Karpas-422 (cell line): ENCODE data around the gene COL8A1. TPM values are rescaled to one million over a fixed set of nuclear protein-coding genes. Genes with fewer than 3 reads are reported as not detected.
"Not testable (repeated sequence)": the region's sequence is repeated elsewhere in the genome, so short reads cannot be mapped to it uniquely, and the experiment has no call there.

Source experiments
- DNase-seq: peaks from one replicate; pipeline ENCODE4 v3.0.0-alpha.2; 2015
- H2AFZ ChIP-seq: fragments of 200-600 bp; sonication (generic); 2 replicates; pipeline ENCODE4 v1.6.1; 2014; ENCODE audit warnings: antibody characterized with exemption, low read length, mixed read lengths
- H3K27ac ChIP-seq: fragments of 200-600 bp; sonication (generic); 2 replicates; pipeline ENCODE4 v1.5.1; 2014; ENCODE audit warnings: mild to moderate bottlenecking, low read length, moderate library complexity
- H3K27me3 ChIP-seq: fragments of 200-600 bp; sonication (generic); 2 replicates; pipeline ENCODE4 v1.6.1; 2014; ENCODE audit warnings: low read length, mixed read lengths
- H3K36me3 ChIP-seq: fragments of 200-600 bp; sonication (generic); 2 replicates; pipeline ENCODE4 v1.6.1; 2014; ENCODE audit warnings: low read length, mixed read lengths; ENCODE audit not compliant: insufficient read depth
- H3K4me1 ChIP-seq: fragments of 200-600 bp; sonication (generic); 2 replicates; pipeline ENCODE4 v1.6.1; 2014; ENCODE audit warnings: mild to moderate bottlenecking, low read length, mixed read lengths
- H3K4me2 ChIP-seq: fragments of 200-600 bp; sonication (generic); 2 replicates; pipeline ENCODE4 v1.6.1; 2014; ENCODE audit warnings: low read length, low read depth, mild to moderate bottlenecking; ENCODE audit not compliant: poor library complexity, severe bottlenecking
- H3K4me3 ChIP-seq: fragments of 200-600 bp; sonication (generic); 2 replicates; pipeline ENCODE4 v1.5.1; 2014; ENCODE audit warnings: mild to moderate bottlenecking, antibody characterized with exemption, low read length, mixed read lengths
- H3K79me2 ChIP-seq: fragments of 200-600 bp; sonication (generic); 2 replicates; pipeline ENCODE4 v1.6.1; 2014; ENCODE audit warnings: mild to moderate bottlenecking, low read length, mixed read lengths
- H3K9ac ChIP-seq: fragments of 200-600 bp; sonication (generic); 2 replicates; pipeline ENCODE4 v1.6.0; 2014; ENCODE audit warnings: low read length
- H3K9me2 ChIP-seq: fragments of 200-600 bp; sonication (generic), shearing (Covaris generic); replicated peaks from 2 replicates; pipeline ENCODE4 v1.6.0; 2014; ENCODE audit warnings: mild to moderate bottlenecking, low read length, moderate library complexity; ENCODE audit not compliant: insufficient read depth
- H3K9me3 ChIP-seq: fragments of 300-700, 200-600 bp; sonication (generic); 2 replicates; pipeline ENCODE4 v1.6.1; 2014; ENCODE audit warnings: low read length, mixed read lengths
- H4K20me1 ChIP-seq: fragments of 200-600 bp; sonication (generic); 2 replicates; pipeline ENCODE4 v1.6.1; 2014; ENCODE audit warnings: mild to moderate bottlenecking, antibody characterized with exemption, low read length, low read depth; ENCODE audit not compliant: insufficient read depth
- total RNA-seq: library from RNA; depleted of rRNA; stranded (reverse); fragments of >200 nt; shearing (Covaris generic); gene quantifications from 2 replicates; pipeline ENCODE4 v1.2.3, GENCODE V29; 2014; ENCODE audit warnings: low replicate concordance

The COL8A1 gene
- total RNA-seq, 1 experiment from 2014 or later, result not detected

DNA sequence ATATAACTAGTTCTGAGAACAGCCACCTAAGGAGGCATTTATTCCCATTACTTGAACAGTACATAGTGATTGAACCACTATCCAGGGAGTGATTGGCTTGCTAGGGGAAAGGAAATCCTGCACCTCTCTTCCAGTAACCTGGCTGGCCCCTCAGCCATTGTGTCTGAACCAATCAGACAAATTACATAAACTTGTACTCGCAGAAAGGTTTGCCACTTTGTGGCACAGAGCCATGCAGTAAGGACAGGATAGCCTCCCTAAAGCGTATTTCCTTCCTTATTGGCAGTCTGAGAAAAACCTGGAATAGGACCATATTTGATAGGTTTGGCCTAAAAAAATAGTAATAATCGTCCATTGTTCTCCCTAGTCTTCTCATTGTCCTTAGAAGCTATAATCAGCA, 198.3 kb downstream of the COL8A1 start:
- Histone ChIP-seq H2AFZ (no peak overlapping the region), H3K9ac (no peak overlapping the region), H3K27ac (no peak overlapping the region), H3K27me3 (no peaks in the 10 kb centered on the region), H3K4me3 (no peak overlapping the region), H4K20me1 (peaks cover 78% of the 10 kb centered on the region), H3K4me2 (no peak overlapping the region), H3K4me1 (0 out of 2 replicates have a peak, but pooled peaks cover 2% of the 10 kb centered on the region), H3K9me3 (no peaks in the 10 kb centered on the region), H3K79me2 (peaks cover 23% of the 10 kb centered on the region), H3K9me2 (no peaks in the 10 kb centered on the region), H3K36me3 (no peaks in the 10 kb centered on the region)
- no peak for DNase-seq

DNA sequence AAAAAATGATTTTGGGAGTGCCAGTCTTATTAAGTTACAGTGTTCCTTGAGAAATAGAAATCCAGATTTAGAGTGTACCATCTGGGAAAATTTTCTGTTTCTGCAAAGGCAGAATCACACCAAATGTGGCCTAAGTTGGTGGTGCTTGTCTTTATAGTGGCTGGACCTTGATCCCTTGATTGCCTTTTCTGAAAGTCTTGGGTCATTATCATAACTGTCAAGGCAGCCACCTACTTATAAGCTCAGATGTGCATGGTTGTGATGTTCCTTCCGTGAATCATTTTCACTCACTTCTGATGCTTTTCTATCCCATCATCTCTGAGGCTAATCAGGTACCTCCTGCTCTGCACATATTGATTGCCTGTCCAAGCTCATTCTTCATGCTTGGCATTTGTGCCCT, 199.3 kb downstream of the COL8A1 start:
- peaks cover 77% of the 10 kb centered on the region for H4K20me1 ChIP-seq
- no peaks in the 10 kb centered on the region for H3K4me1 ChIP-seq
- H3K9ac ChIP-seq, result no peak overlapping the region
- no peaks in the 10 kb centered on the region for H3K36me3 ChIP-seq
- H3K4me2 ChIP-seq, result no peak overlapping the region
- H3K9me2 ChIP-seq, result no peaks in the 10 kb centered on the region
- no peaks in the 10 kb centered on the region for H3K9me3 ChIP-seq
- no peak overlapping the region for H3K4me3 ChIP-seq
- no peak overlapping the region for H2AFZ ChIP-seq
- no peak for DNase-seq
- H3K27ac ChIP-seq, result no peak overlapping the region
- peaks cover 23% of the 10 kb centered on the region for H3K79me2 ChIP-seq
- H3K27me3 ChIP-seq, result no peaks in the 10 kb centered on the region

DNA sequence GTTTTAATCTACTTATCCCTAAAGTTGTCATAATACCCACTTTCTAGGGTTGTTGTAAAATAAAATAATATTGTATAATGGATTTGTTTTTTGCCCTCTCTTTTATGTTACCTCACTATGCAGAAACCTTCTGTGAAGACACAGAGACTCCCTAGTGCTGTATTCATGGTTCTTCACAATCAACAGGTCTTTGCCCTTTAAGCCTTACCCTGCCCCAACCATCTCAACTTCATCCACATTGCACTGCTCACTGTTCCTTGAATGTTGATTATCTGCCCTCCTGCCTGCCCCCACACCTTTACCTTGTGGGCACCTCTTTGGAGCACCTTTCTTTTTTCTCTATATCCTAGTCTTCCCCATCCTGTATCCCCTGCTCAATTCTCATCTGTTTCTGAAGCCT, 200.4 kb downstream of the COL8A1 start:
- Histone ChIP-seq H3K9me3 (no peaks in the 10 kb centered on the region), H3K79me2 (peaks cover 14% of the 10 kb centered on the region; the same call in 1 of the 2 replicates), H3K9ac (no peak overlapping the region), H3K4me1 (peaks cover under 1% of the 10 kb centered on the region; the same call in 1 of the 2 replicates), H3K27me3 (no peaks in the 10 kb centered on the region), H3K4me3 (no peak overlapping the region), H2AFZ (no peak overlapping the region), H3K4me2 (no peak overlapping the region), H4K20me1 (peaks cover 77% of the 10 kb centered on the region), H3K27ac (no peak overlapping the region), H3K9me2 (no peaks in the 10 kb centered on the region), H3K36me3 (no peaks in the 10 kb centered on the region)
- DNase-seq, result no peak

DNA sequence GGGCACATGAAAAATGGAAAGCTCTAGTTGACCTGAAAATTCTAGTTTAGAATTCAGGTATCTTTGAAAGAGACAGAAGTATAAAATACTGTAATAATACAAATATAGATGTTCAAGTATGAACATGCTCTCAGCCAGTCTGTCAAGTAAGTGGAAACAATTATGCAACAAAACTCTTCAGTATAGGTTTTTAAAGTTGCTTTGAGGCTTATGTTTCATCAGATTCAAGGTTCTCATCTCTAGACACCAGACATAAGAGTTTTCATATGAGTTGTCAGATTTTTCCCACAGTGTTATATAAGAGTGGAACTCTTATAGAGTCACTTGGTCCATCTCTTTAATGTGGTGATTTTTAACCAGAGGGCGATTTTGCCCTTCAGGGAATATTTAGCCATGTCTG, 201.2 kb downstream of the COL8A1 start:
- Histone ChIP-seq H3K27ac (no peak overlapping the region), H3K9ac (no peak overlapping the region), H3K9me2 (no peaks in the 10 kb centered on the region), H3K4me3 (no peak overlapping the region), H3K4me1 (peaks cover 9% of the 10 kb centered on the region), H3K36me3 (no peaks in the 10 kb centered on the region), H3K4me2 (no peak overlapping the region), H3K79me2 (peaks cover 8% of the 10 kb centered on the region; the same call in 1 of the 2 replicates), H2AFZ (no peak overlapping the region), H4K20me1 (peaks cover 77% of the 10 kb centered on the region), H3K27me3 (no peaks in the 10 kb centered on the region), H3K9me3 (no peaks in the 10 kb centered on the region)
- DNase-seq, result no peak

DNA sequence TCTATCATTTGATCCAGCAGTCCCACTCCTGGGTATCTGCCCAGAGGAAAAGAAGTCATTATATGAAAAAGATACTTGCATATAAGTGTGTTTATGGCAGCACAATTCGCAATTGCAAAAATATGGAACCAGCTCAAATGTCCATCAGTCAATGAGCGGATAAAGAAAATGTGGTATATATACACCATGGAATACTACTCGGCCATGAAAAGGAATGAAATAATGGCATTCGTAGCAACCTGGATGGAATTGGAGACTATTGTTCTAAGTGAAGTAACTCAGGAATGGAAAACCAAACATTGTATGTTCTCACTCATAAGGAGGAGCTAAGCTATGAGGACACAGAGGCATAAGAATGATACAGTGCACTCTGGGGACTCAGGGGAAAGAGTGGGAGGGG, 203.6 kb downstream of the COL8A1 start:
- H3K79me2 ChIP-seq, H3K9me3 ChIP-seq, H3K4me3 ChIP-seq, H3K9ac ChIP-seq, H3K27ac ChIP-seq, H2AFZ ChIP-seq, H3K36me3 ChIP-seq, H3K27me3 ChIP-seq, DNase-seq, H3K4me2 ChIP-seq, H3K9me2 ChIP-seq: not testable (repeated sequence)
- Histone ChIP-seq H3K4me1 (peaks cover 19% of the 10 kb centered on the region), H4K20me1 (peaks cover 73% of the 10 kb centered on the region)

DNA sequence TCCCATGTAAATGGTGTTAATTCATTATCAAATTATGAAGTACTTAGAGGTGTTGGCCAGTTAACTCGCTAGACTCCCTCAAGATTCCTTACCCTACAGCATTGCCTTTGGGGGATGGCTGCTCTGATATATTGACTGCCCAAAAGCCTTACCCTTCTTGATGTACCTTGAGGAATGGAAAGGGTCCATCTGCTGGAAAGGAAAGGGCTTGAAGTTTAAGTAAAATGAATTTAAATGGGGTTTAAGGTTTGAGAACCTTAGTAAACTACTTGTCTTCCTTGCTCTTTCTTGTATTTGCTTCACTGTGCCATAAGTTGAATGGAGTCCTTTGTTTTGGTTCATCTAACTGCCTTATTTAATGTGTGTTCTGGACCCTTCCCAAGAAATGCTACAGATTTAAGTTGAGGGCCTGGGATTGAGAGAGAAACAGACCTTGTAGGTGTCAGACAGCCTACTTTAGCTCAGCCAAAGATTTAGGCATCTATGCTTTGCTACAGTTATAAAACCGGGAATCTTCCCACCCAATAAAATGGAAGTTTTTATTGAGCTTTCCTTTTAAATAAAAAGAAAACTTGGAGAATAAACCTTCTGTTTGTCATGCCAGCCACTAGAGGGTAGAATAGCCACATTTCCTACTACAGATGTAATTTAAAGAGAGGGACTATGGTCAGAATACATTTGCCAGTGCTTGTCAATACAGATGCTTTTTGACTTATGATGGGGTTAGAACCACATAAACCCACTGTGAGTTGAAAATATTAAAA, 204.6 kb downstream of the COL8A1 start:
- no peak overlapping the region for H3K4me3 ChIP-seq
- peaks cover 70% of the 10 kb centered on the region for H4K20me1 ChIP-seq
- no peak overlapping the region for H3K4me2 ChIP-seq
- H2AFZ ChIP-seq, result no peak overlapping the region
- no peaks in the 10 kb centered on the region for H3K9me3 ChIP-seq
- H3K9me2 ChIP-seq, result no peaks in the 10 kb centered on the region
- no peak overlapping the region for H3K9ac ChIP-seq
- no peaks in the 10 kb centered on the region for H3K36me3 ChIP-seq
- no peaks in the 10 kb centered on the region; the same call in 1 of the 2 replicates for H3K79me2 ChIP-seq
- peaks cover 19% of the 10 kb centered on the region for H3K4me1 ChIP-seq
- H3K27ac ChIP-seq, result no peak overlapping the region
- peak; percentile 48 for DNase-seq
- no peaks in the 10 kb centered on the region for H3K27me3 ChIP-seq

DNA sequence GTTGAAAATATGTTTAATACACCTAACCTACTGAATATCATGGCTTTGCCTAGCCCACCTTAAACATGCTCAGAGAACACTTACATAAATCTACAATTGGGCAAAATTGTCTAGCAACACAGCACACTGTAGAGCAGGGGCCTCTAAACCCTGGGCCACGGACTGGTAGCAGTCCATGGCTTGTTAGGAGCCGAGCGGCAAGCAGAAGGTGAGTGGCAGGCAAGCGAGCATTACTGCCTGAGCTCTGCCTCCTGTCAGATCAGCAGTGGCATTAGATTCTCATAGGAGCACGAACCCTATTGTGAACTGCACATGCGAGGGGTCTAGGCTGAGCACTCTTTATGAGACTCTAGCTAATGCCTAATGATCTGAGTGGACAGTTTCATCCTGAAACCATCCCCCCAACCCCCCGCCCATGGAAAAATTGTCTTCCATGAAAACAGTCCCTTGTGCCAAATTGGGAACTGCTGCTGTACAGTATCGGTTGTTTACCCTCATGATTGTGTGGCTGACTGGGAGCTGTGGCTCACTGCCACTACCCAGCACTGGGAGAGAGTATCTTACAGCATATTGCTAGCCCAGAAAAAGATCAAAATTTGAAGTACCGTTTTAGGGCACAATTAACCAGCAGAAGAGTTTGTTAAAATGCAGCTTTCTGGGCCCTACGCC, 205.3 kb downstream of the COL8A1 start:
- no peak overlapping the region for H3K27ac ChIP-seq
- H3K27me3 ChIP-seq, result no peaks in the 10 kb centered on the region
- no peaks in the 10 kb centered on the region for H3K9me3 ChIP-seq
- peaks cover 70% of the 10 kb centered on the region for H4K20me1 ChIP-seq
- no peak overlapping the region for H3K4me2 ChIP-seq
- no peaks in the 10 kb centered on the region for H3K9me2 ChIP-seq
- H3K36me3 ChIP-seq, result no peaks in the 10 kb centered on the region
- no peak overlapping the region for H3K4me3 ChIP-seq
- H3K9ac ChIP-seq, result no peak overlapping the region
- H3K79me2 ChIP-seq, result peaks cover 4% of the 10 kb centered on the region
- H2AFZ ChIP-seq, result no peak overlapping the region
- no peak for DNase-seq
- H3K4me1 ChIP-seq, result peaks cover 19% of the 10 kb centered on the region

DNA sequence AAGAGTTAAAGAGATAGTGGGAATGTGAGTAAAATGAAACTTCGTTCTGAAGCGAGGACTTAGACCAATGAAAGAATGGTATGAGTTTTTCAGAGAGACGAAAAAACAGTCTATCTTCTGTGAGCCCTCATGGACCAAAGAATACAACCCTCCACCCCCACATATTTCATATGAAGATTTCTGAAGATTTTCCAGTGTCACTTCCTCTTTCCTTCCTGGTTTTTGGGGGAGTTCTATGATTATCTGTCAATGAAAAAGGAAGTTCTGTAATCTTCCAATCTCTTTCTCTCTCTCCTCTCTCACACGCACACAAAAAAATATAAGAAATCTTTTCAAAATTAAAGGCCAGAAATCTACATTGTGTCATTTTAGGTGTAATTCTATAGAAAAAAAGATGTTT, 206.9 kb downstream of the COL8A1 start:
- H3K79me2 ChIP-seq, result peaks cover 4% of the 10 kb centered on the region
- no peak overlapping the region for H3K4me2 ChIP-seq

More for the DNA sequence above, 206.9 kb downstream of the COL8A1 start:
- H3K4me1 ChIP-seq, result peaks cover 19% of the 10 kb centered on the region
- H2AFZ ChIP-seq, result no peak overlapping the region
- H4K20me1 ChIP-seq, result peaks cover 77% of the 10 kb centered on the region
- H3K9ac ChIP-seq, result no peak overlapping the region
- no peak overlapping the region for H3K4me3 ChIP-seq
- no peaks in the 10 kb centered on the region for H3K9me2 ChIP-seq
- no peaks in the 10 kb centered on the region for H3K27me3 ChIP-seq
- no peak overlapping the region for H3K27ac ChIP-seq
- no peaks in the 10 kb centered on the region for H3K9me3 ChIP-seq
- DNase-seq, result no peak
- no peaks in the 10 kb centered on the region for H3K36me3 ChIP-seq
